OCI-LY3 (cell line): ENCODE data around the gene MISP.

Experiments used
- H2AFZ ChIP-seq: fragments of 200-600, 300-600 bp; shearing (Covaris generic); 2 replicates; pipeline ENCODE4 v1.6.0; 2014; ENCODE audit warnings: antibody characterized with exemption, low read depth, low read length
- H3K27ac ChIP-seq: fragments of 200-600, 300-600 bp; sonication (generic); 2 replicates; pipeline ENCODE4 v1.5.1; 2014; ENCODE audit warnings: mild to moderate bottlenecking, low read length, moderate library complexity, mixed read lengths
- H3K27me3 ChIP-seq: fragments of 200-600, 300-600 bp; sonication (generic); 2 replicates; pipeline ENCODE4 v1.6.1; 2014; ENCODE audit warnings: low read depth, low read length, mixed read lengths
- H3K36me3 ChIP-seq: fragments of 200-600, 300-600 bp; sonication (generic); replicated peaks from 2 replicates; pipeline ENCODE3; 2014; ENCODE audit warnings: low read depth, low read length, mixed read lengths
- H3K4me1 ChIP-seq: fragments of 300-600, 200-600 bp; sonication (generic); 2 replicates; pipeline ENCODE4 v1.6.1; 2014; ENCODE audit warnings: low read length, mixed read lengths
- H3K4me2 ChIP-seq: fragments of 200-600, 300-600 bp; sonication (generic); 2 replicates; pipeline ENCODE4 v1.6.1; 2014; ENCODE audit warnings: low read length, mixed read lengths
- H3K4me3 ChIP-seq: fragments of 300-600, 200-600 bp; sonication (generic); 2 replicates; pipeline ENCODE4 v1.5.1; 2014; ENCODE audit warnings: antibody characterized with exemption, mild to moderate bottlenecking, low read length, moderate library complexity
- H3K79me2 ChIP-seq: fragments of 300-600, 200-600 bp; shearing (Covaris generic); 2 replicates; pipeline ENCODE4 v1.6.1; 2014; ENCODE audit warnings: mild to moderate bottlenecking, low read length, mixed read lengths
- H3K9ac ChIP-seq: fragments of 300-600, 200-600 bp; shearing (Covaris generic); 2 replicates; pipeline ENCODE4 v1.6.0; 2014; ENCODE audit warnings: mild to moderate bottlenecking, low read length, moderate library complexity
- H3K9me3 ChIP-seq: fragments of 200-600, 300-600 bp; shearing (Covaris generic); 2 replicates; pipeline ENCODE4 v1.6.1; 2014; ENCODE audit warnings: low read length, mixed read lengths; ENCODE audit not compliant: insufficient read depth
- H4K20me1 ChIP-seq: fragments of 200-600, 300-600 bp; sonication (generic); 2 replicates; pipeline ENCODE4 v1.6.1; 2016; ENCODE audit warnings: low read length, mixed read lengths; ENCODE audit not compliant: insufficient read depth
- EZH2phosphoT487 ChIP-seq: fragments of 200-600 bp; shearing (Covaris generic); IDR thresholded peaks from 2 replicates; pipeline ENCODE4 v1.6.1; 2018; ENCODE audit warnings: antibody characterized with exemption, mixed run types, low read depth
- TF ChIP-seq, protein P1 (sequence below): fragments of 200-600, 300-600 bp; sonication (generic); IDR thresholded peaks from 2 replicates; pipeline ENCODE4 v1.5.1; 2014; ENCODE audit warnings: antibody characterized with exemption, low read length, low read depth

Gene MISP

DNA sequence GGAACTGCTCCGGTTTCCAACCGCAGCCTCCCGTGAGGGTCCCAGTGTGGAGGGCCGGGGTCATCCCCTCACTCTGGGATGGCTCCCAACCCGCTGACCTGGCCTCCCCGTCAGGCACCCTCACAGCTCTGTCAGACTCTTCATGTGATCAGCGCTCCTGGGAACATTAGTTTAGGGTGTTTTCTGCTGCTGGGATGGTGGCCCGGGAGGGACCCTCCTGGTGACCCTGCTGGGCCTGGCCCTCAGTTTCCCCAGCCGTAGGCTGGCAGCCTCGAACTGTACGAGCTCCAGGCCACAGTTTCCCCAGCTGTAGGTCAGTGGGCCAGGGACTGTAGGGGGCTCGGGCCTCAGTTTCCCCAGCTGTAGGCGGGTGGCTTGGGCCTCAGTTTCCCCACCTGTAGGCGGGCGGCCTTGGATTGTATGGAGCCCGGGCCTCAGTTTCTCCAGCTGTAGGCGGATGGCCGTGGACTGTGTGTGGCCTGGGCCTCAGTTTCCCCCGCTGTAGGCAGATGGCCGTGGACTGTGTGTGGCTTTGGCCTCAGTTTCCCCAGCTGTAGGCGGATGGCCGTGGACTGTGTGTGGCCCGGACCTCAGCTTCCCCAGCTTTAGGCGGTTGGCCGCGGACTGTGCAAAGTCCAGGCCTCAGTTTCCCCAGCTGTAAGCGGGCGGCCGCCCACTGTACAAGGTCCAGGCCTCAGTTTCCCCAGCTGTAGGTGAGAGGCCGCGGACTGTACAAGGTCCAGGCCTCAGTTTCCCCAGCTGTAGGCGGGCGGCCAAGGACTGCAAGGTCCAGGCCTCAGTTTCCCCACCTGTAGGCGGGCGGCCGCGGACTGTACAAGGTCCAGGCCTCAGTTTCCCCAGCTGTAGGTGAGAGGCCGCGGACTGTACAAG, 45.0 kb downstream of the MISP start:
- H3K79me2 ChIP-seq, result peaks cover 37% of the 10 kb centered on the region
- peaks cover 26% of the 10 kb centered on the region for H3K36me3 ChIP-seq
- peaks cover 12% of the 10 kb centered on the region for H3K4me1 ChIP-seq
- H3K27me3 ChIP-seq, result no peaks in the 10 kb centered on the region
- TF ChIP-seq, protein P1, sequence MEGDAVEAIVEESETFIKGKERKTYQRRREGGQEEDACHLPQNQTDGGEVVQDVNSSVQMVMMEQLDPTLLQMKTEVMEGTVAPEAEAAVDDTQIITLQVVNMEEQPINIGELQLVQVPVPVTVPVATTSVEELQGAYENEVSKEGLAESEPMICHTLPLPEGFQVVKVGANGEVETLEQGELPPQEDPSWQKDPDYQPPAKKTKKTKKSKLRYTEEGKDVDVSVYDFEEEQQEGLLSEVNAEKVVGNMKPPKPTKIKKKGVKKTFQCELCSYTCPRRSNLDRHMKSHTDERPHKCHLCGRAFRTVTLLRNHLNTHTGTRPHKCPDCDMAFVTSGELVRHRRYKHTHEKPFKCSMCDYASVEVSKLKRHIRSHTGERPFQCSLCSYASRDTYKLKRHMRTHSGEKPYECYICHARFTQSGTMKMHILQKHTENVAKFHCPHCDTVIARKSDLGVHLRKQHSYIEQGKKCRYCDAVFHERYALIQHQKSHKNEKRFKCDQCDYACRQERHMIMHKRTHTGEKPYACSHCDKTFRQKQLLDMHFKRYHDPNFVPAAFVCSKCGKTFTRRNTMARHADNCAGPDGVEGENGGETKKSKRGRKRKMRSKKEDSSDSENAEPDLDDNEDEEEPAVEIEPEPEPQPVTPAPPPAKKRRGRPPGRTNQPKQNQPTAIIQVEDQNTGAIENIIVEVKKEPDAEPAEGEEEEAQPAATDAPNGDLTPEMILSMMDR, result no peak
- TF ChIP-seq EZH2phosphoT487, result no peak
- peak overlapping the region; percentile 84 for H3K9ac ChIP-seq
- peak overlapping the region; percentile 65 for H3K4me2 ChIP-seq
- no peaks in the 10 kb centered on the region for H3K9me3 ChIP-seq
- H3K27ac ChIP-seq, result peak overlapping the region; percentile 58; the same call in 1 of the 2 replicates
- no peak overlapping the region for H2AFZ ChIP-seq
- peaks cover 31% of the 10 kb centered on the region for H4K20me1 ChIP-seq
- H3K4me3 ChIP-seq, result peak overlapping the region; percentile 81

DNA sequence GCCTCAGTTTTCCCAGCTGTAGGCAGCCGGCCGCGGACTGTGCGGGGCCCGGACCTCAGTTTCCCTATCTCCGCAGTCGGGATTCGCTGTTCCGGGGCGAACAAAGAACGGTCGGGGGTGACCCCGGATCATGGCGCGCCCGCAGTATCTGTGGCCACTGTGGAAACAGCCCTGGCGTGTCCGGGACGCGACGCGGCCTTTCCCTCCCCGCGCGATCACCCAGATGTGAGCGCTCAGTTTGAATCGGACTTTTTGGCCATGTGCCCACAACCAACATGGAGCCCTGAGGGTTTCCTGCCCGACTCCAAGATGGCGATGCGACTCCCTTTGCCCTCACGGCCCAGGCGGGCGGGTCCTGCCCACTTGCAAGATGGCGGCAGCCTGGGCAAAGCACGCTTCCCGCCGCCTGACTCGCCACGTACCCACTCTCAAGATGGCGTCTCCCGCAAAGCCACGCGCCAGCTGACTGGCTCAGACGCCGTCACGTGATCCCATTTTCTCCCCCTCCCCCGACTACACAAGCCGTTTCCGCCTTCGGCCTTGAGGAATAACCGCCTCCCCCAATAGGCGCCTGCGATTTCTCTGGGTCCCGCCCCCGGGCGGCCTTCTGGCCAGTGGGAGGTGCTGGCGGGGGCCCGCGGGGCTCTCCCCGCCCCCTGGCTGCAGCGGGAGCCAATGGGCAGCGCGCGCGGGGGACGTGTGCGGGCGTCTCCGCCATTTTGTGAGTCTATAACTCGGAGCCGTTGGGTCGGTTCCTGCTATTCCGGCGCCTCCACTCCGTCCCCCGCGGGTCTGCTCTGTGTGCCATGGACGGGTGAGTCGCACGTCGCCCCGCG, 46.0 kb downstream of the MISP start, which contains the start of gene PTBP1:
Gene PTBP1, plus strand, starts transcription at position 761 of the 836 bp plus-strand sequence. Its CDS starts 46 bp downstream, at position 807.
- Histone ChIP-seq H4K20me1 (peaks cover 40% of the 10 kb centered on the region), H3K79me2 (peaks cover 47% of the 10 kb centered on the region), H3K36me3 (peaks cover 36% of the 10 kb centered on the region), H3K4me3 (peak within 1 kb of the TSS; percentile 99), H3K9me3 (no peaks in the 10 kb centered on the region), H3K9ac (peak within 1 kb of the TSS; percentile 95), H3K27ac (peak within 1 kb of the TSS; percentile 74), H3K4me1 (peaks cover 12% of the 10 kb centered on the region), H2AFZ (peak within 1 kb of the TSS; percentile 62; the same call in 1 of the 2 replicates), H3K27me3 (no peaks in the 10 kb centered on the region), H3K4me2 (peak within 1 kb of the TSS; percentile 96)
- TF ChIP-seq EZH2phosphoT487, result no peak
- TF ChIP-seq, protein P1, result no peak

DNA sequence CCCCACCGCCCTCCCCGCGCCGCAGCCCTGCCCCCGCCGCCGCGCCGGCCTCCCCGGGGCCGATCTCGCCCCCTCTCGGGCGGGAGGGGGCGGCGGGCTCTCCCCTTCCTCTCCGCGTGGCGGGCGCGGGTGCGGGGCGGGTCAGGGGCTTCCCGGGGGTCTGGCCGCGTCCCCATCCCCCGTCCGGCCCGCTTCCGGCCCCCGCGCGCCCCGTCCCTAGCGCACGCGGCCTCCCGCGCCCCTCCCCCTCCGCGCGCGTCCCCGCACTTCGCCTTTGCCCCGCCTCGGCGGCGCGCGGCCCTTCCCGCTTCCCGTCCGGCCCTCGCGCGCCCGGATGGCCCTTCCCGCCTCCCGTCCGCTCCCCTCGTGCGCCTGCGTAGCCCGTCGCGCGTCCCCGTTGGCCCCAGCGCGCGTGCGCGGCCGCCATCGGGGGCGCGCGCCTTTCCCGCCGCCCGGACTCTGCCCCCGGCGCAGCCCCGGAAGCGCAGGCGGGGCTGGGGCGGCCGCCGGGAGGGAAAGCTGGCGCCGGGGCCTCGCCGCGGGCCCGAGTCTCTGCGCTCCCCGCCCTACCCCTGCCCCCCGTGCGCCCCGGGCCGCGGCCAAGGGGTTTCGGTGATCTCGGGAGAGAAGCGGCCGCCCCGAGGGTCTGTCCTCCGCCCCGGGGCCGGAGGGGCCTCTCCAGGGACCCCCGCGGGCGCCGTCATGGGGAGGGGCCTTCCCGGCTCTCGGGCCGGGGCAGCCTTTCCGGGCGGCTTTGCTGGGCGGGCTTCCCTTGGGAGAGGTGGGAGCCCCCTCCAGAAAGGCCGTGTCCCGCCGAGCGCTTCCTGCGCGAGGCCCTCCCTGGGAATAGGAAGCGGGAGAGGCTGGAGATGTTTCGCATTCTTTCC, 46.9 kb downstream of the MISP start:
- peak overlapping the region; percentile 99 for H3K4me3 ChIP-seq
- no peak overlapping the region for H2AFZ ChIP-seq
- no peaks in the 10 kb centered on the region for H3K27me3 ChIP-seq
- H3K4me2 ChIP-seq, result peak overlapping the region; percentile 96
- peaks cover 12% of the 10 kb centered on the region for H3K4me1 ChIP-seq
- peaks cover 49% of the 10 kb centered on the region for H4K20me1 ChIP-seq
- no peaks in the 10 kb centered on the region for H3K9me3 ChIP-seq
- peaks cover 44% of the 10 kb centered on the region for H3K36me3 ChIP-seq
- TF ChIP-seq, protein P1, result no peak
- no peak for TF ChIP-seq EZH2phosphoT487
- peaks cover 56% of the 10 kb centered on the region for H3K79me2 ChIP-seq
- H3K9ac ChIP-seq, result peak overlapping the region; percentile 95
- peak overlapping the region; percentile 74 for H3K27ac ChIP-seq
